CD4-positive, CD25-positive, alpha-beta regulatory T cell (primary cell): ENCODE measurements around the gene VPS13A. TPM values are rescaled to one million over a fixed set of nuclear protein-coding genes. Genes with fewer than 3 reads are reported as not detected.
A peak's percentile ranks its signal among the peaks of the same experiment; 100 is the strongest.

Source experiments
- ATAC-seq, 2 donors: fragments of 150-1000 bp; cut with Tn5 transposase; one replicate each; pipeline ENCODE4 v1.10.0; 2021; ENCODE audit warnings: low read depth in 2 of 2, moderate number of reproducible peaks in 2 of 2, moderate library complexity in 1 of 2
- DNase-seq, 3 donors: peaks; one replicate each; pipeline versions ENCODE4 v3.0.0 to v3.0.0-alpha.2; 2012 to 2022; ENCODE audit warnings: mixed read lengths in 1 of 3
- H3K27ac ChIP-seq: one replicate; pipeline ENCODE4 v1.7.0; 2013; ENCODE audit warnings: mild to moderate bottlenecking, low read length; ENCODE audit not compliant: insufficient read depth, poor library complexity, severe bottlenecking
- H3K27me3 ChIP-seq: one replicate; pipeline ENCODE4 v1.7.0; 2013; ENCODE audit warnings: low read length; ENCODE audit not compliant: control insufficient read depth, insufficient read depth
- H3K36me3 ChIP-seq: one replicate; pipeline ENCODE4 v1.7.0; 2013; ENCODE audit warnings: mild to moderate bottlenecking, low read length, moderate library complexity; ENCODE audit not compliant: control insufficient read depth, insufficient read depth
- H3K4me1 ChIP-seq: 2 replicates; pipeline ENCODE4 v1.7.0; 2013; ENCODE audit warnings: mild to moderate bottlenecking, low read length; ENCODE audit not compliant: insufficient read depth, control insufficient read depth, poor library complexity, severe bottlenecking
- H3K4me3 ChIP-seq: one replicate; pipeline ENCODE4 v1.7.0; 2013; ENCODE audit warnings: low read depth, mild to moderate bottlenecking, low read length, moderate library complexity
- H3K9me3 ChIP-seq, 2 experiments: 1 replicate in 1 of 2; 2 replicates in 1 of 2; pipeline ENCODE4 v1.7.0; 2013; ENCODE audit warnings: low read length in 2 of 2, mild to moderate bottlenecking in 1 of 2, moderate library complexity in 1 of 2; ENCODE audit not compliant: control insufficient read depth in 2 of 2
- H3K27ac Mint-ChIP-seq, 3 donors: one replicate each; pipeline ENCODE4 v1.8.0; 2020 to 2022; ENCODE audit warnings: mild to moderate bottlenecking in 3 of 3, mixed read lengths in 3 of 3, moderate library complexity in 2 of 3
- H3K27me3 Mint-ChIP-seq: one replicate; pipeline ENCODE4 v1.8.0; 2022; ENCODE audit warnings: mild to moderate bottlenecking, mixed read lengths
- H3K36me3 Mint-ChIP-seq: one replicate; pipeline ENCODE4 v1.8.0; 2020; ENCODE audit warnings: mixed read lengths
- H3K4me1 Mint-ChIP-seq, 4 donors: one replicate each; pipeline ENCODE4 v1.8.0; 2020 to 2022; ENCODE audit warnings: mixed read lengths in 4 of 4, mild to moderate bottlenecking in 1 of 4
- H3K4me3 Mint-ChIP-seq, 4 donors: one replicate each; pipeline ENCODE4 v1.8.0; 2020 to 2022; ENCODE audit warnings: mild to moderate bottlenecking in 4 of 4, mixed read lengths in 4 of 4, moderate library complexity in 3 of 4
- H3K9me3 Mint-ChIP-seq, 7 donors: one replicate each; pipeline ENCODE4 v1.8.0; 2020 to 2022; ENCODE audit warnings: mixed read lengths in 7 of 7, mild to moderate bottlenecking in 3 of 7, moderate library complexity in 2 of 7
- polyA plus RNA-seq, 4 donors: library from polyadenylated mRNA; unstranded; fragments of 300-500 nt; fragmentation: Illumina TruSeq; gene quantifications; one replicate each; pipeline ENCODE4 v1.2.3, GENCODE V29; 2021
- total RNA-seq: library from RNA; stranded (reverse); gene quantifications from one replicate; pipeline ENCODE4 v1.2.3, GENCODE V29; 2022

Gene VPS13A
- total and polyA plus RNA-seq, 5 donors from 2014 or later = 2.5 to 53.1 (median 3.5) TPM

- peaks cover 5% of the 10 kb centered on the region for H3K27me3 Mint-ChIP-seq
- ATAC-seq (no peak), DNase-seq (no peak)
- Histone ChIP-seq H3K27ac (no peak overlapping the region), H3K36me3 (no peaks in the 10 kb centered on the region), H3K4me1 (peaks cover 6% of the 10 kb centered on the region), H3K9me3 (no peaks in the 10 kb centered on the region), H3K27me3 (no peaks in the 10 kb centered on the region), H3K4me3 (no peak overlapping the region)
- H3K4me1 Mint-ChIP-seq = peaks cover 40 to 54% (median 42%) of the 10 kb centered on the region in 4 donors
- peaks cover 0 to 21% (median 5%) of the 10 kb centered on the region in 7 donors for H3K9me3 Mint-ChIP-seq
- H3K36me3 Mint-ChIP-seq = no peaks in the 10 kb centered on the region
- H3K27ac Mint-ChIP-seq = peak overlapping the region in 1 of 3 donors; percentile 11
- no peak overlapping the region for H3K4me3 Mint-ChIP-seq
These were observed 10.9 kb downstream of the VPS13A start for GRCh38 chr9:77188242-77188641.

GRCh38 chr9:77194423-77194822 lies 17.1 kb downstream of the VPS13A start:
- H3K27ac ChIP-seq = no peak overlapping the region
- H3K4me3 ChIP-seq = no peak overlapping the region
- H3K4me1 ChIP-seq = peaks cover 6% of the 10 kb centered on the region
- Mint-ChIP-seq H3K4me3 (no peak overlapping the region), H3K36me3 (no peaks in the 10 kb centered on the region), H3K9me3 (peaks cover 0 to 21% (median 0%) of the 10 kb centered on the region in 7 donors), H3K27me3 (no peaks in the 10 kb centered on the region), H3K27ac (peak overlapping the region in 1 of 3 donors; percentile 27), H3K4me1 (peaks cover 29 to 67% (median 44%) of the 10 kb centered on the region in 4 donors)
- DNase-seq (no peak), ATAC-seq (no peak)
- H3K9me3 ChIP-seq = no peaks in the 10 kb centered on the region
- H3K27me3 ChIP-seq = no peaks in the 10 kb centered on the region
- H3K36me3 ChIP-seq = no peaks in the 10 kb centered on the region

GRCh38 chr9:77210116-77210515 lies 32.8 kb downstream of the VPS13A start:
- Mint-ChIP-seq H3K4me3 (no peak overlapping the region), H3K9me3 (peaks cover 0 to 2% (median 0%) of the 10 kb centered on the region in 7 donors), H3K27ac (no peak overlapping the region), H3K36me3 (peaks cover 22% of the 10 kb centered on the region), H3K4me1 (no peaks in the 10 kb centered on the region), H3K27me3 (no peaks in the 10 kb centered on the region)
- no peaks in the 10 kb centered on the region for H3K9me3 ChIP-seq
- DNase-seq = no peak
- H3K4me1 ChIP-seq = no peaks in the 10 kb centered on the region
- no peak overlapping the region for H3K27ac ChIP-seq
- H3K4me3 ChIP-seq = no peak overlapping the region
- no peak for ATAC-seq
- H3K27me3 ChIP-seq = no peaks in the 10 kb centered on the region
- H3K36me3 ChIP-seq = peaks cover 29% of the 10 kb centered on the region

- Mint-ChIP-seq H3K27ac (no peak overlapping the region), H3K4me3 (no peak overlapping the region), H3K27me3 (no peaks in the 10 kb centered on the region), H3K9me3 (peaks cover 0 to 2% (median 0%) of the 10 kb centered on the region in 7 donors), H3K36me3 (peaks cover 35% of the 10 kb centered on the region), H3K4me1 (no peaks in the 10 kb centered on the region)
- Histone ChIP-seq H3K4me3 (no peak overlapping the region), H3K4me1 (no peaks in the 10 kb centered on the region), H3K9me3 (no peaks in the 10 kb centered on the region), H3K27me3 (no peaks in the 10 kb centered on the region), H3K27ac (no peak overlapping the region), H3K36me3 (peaks cover 36% of the 10 kb centered on the region)
- no peak for DNase-seq
- ATAC-seq = no peak
These were observed 34.2 kb downstream of the VPS13A start for GRCh38 chr9:77211561-77211960.

GRCh38 chr9:77212801-77213200 lies 35.5 kb downstream of the VPS13A start:
- H3K9me3 Mint-ChIP-seq = peaks cover 0 to under 1% (median 0%) of the 10 kb centered on the region in 7 donors
- no peaks in the 10 kb centered on the region for H3K4me1 ChIP-seq
- H3K9me3 ChIP-seq = no peaks in the 10 kb centered on the region
- DNase-seq = no peak
- no peak overlapping the region for H3K27ac Mint-ChIP-seq
- H3K4me3 ChIP-seq = no peak overlapping the region
- H3K4me3 Mint-ChIP-seq = no peak overlapping the region
- H3K4me1 Mint-ChIP-seq = no peaks in the 10 kb centered on the region
- H3K36me3 ChIP-seq = peaks cover 36% of the 10 kb centered on the region
- H3K27me3 ChIP-seq = no peaks in the 10 kb centered on the region
- no peaks in the 10 kb centered on the region for H3K27me3 Mint-ChIP-seq
- ATAC-seq = no peak
- peaks cover 44% of the 10 kb centered on the region for H3K36me3 Mint-ChIP-seq
- H3K27ac ChIP-seq = no peak overlapping the region

GRCh38 chr9:77215874-77216273 lies 38.5 kb downstream of the VPS13A start:
- peaks cover 30% of the 10 kb centered on the region for H3K36me3 ChIP-seq
- no peak for ATAC-seq
- H3K4me3 ChIP-seq = no peak overlapping the region
- no peaks in the 10 kb centered on the region for H3K9me3 ChIP-seq
- peak in 1 of 3 donors; percentile 2 for DNase-seq
- H3K27ac Mint-ChIP-seq = no peak overlapping the region
- H3K4me1 ChIP-seq = no peaks in the 10 kb centered on the region
- no peaks in the 10 kb centered on the region for H3K27me3 Mint-ChIP-seq
- H3K36me3 Mint-ChIP-seq = peaks cover 54% of the 10 kb centered on the region
- no peak overlapping the region for H3K4me3 Mint-ChIP-seq
- H3K4me1 Mint-ChIP-seq = peaks cover 0 to 4% (median 1%) of the 10 kb centered on the region in 4 donors
- no peaks in the 10 kb centered on the region for H3K27me3 ChIP-seq
- H3K27ac ChIP-seq = no peak overlapping the region
- no peaks in the 10 kb centered on the region for H3K9me3 Mint-ChIP-seq

- Histone ChIP-seq H3K27me3 (no peaks in the 10 kb centered on the region), H3K4me3 (no peak overlapping the region), H3K9me3 (no peaks in the 10 kb centered on the region), H3K36me3 (peaks cover 30% of the 10 kb centered on the region), H3K27ac (no peak overlapping the region), H3K4me1 (no peaks in the 10 kb centered on the region)
- no peaks in the 10 kb centered on the region for H3K27me3 Mint-ChIP-seq
- peaks cover 0 to 5% (median 1%) of the 10 kb centered on the region in 4 donors for H3K4me1 Mint-ChIP-seq
- H3K36me3 Mint-ChIP-seq = peaks cover 57% of the 10 kb centered on the region
- no peaks in the 10 kb centered on the region for H3K9me3 Mint-ChIP-seq
- no peak for ATAC-seq
- DNase-seq = no peak
- H3K4me3 Mint-ChIP-seq = no peak overlapping the region
- H3K27ac Mint-ChIP-seq = no peak overlapping the region
These were observed 41.3 kb downstream of the VPS13A start for GRCh38 chr9:77218612-77219011.

- no peaks in the 10 kb centered on the region for H3K9me3 ChIP-seq
- Mint-ChIP-seq H3K27me3 (no peaks in the 10 kb centered on the region), H3K4me1 (peaks cover 0 to 5% (median 3%) of the 10 kb centered on the region in 4 donors), H3K36me3 (peaks cover 53% of the 10 kb centered on the region), H3K4me3 (no peak overlapping the region), H3K9me3 (no peaks in the 10 kb centered on the region), H3K27ac (no peak overlapping the region)
- no peaks in the 10 kb centered on the region for H3K27me3 ChIP-seq
- peaks cover 10% of the 10 kb centered on the region for H3K36me3 ChIP-seq
- ATAC-seq = no peak
- H3K4me3 ChIP-seq = no peak overlapping the region
- no peak overlapping the region for H3K27ac ChIP-seq
- no peak for DNase-seq
- H3K4me1 ChIP-seq = no peaks in the 10 kb centered on the region
These were observed 44.1 kb downstream of the VPS13A start for GRCh38 chr9:77221431-77221830.
